Measurements from ENCODE around the gene DHTKD1. TPM values are rescaled to one million over a fixed set of nuclear protein-coding genes. Genes with fewer than 3 reads are reported as not detected.

DHTKD1 gene
- 8.1 and 18.7 TPM in 2 replicates for total RNA-seq (2014; rRNA removed)
- Bru-seq, nascent RNA, result percentile 53 among the genes with signal in this experiment
- percentile 57 among the genes with signal in this experiment for BruChase-seq, experiment 1, labeled RNA remaining after a 6-hour chase
- BruChase-seq, experiment 2, labeled RNA remaining after a 2-hour chase, result percentile 50 among the genes with signal in this experiment
- long read RNA-seq, full-length matches to known transcripts, result 10 of 24 reads
- long read RNA-seq, partial matches to known transcripts, result 5 of 24 reads
- long read RNA-seq, other reads (novel, unspliced or antisense), result 9 of 24 reads

GRCh38 chr10:12068449-12069269, at the start of gene DHTKD1:
TSS of gene DHTKD1 (plus strand) at chr10:12068954. CDS start at chr10:12069034, 80 bp downstream.
- H3F3A ChIP-seq (ENCODE audit: low read length, unreplicated experiment), result no peaks in the 10 kb centered on the region
- ATAC-seq, result peak; percentile 98
- CTCF ChIA-PET, result interaction anchor here (0.6 kb wide), 1 partner anchor 286 kb away, joined by 7 read pairs; no protein-coding TSS in a partner anchor
- H3K9ac ChIP-seq (ENCODE audit: low read length), result peak within 1 kb of the TSS; percentile 93
- DNase-seq, result peak; percentile 92
- H3K36me3 ChIP-seq (ENCODE audit: low read depth, low read length), result no peaks in the 10 kb centered on the region
- H3K9me3 ChIP-seq (ENCODE audit: low read length), result no peaks in the 10 kb centered on the region
- intact Hi-C loops (cut with micrococcal nuclease), result no loop called here
- no peak within 1 kb of the TSS for H3K27ac ChIP-seq (ENCODE audit: low read length)
- peaks cover 16% of the 10 kb centered on the region for H3K79me2 ChIP-seq (ENCODE audit: low read length)
- peaks cover 7% of the 10 kb centered on the region; the same call in 1 of the 2 replicates for H3K4me1 ChIP-seq (ENCODE audit: insufficient read depth, low read length)
- H2AFZ ChIP-seq (ENCODE audit: low read length), result peak within 1 kb of the TSS; percentile 63
- no TSS peak for BruUV-seq (replicated peaks)
- TF ChIP-seq CTCF (conservative IDR thresholded peaks at IDR 0.05; ENCODE audit: low read depth, low read length), result no peak
- TF ChIP-seq EZH2phosphoT487 (IDR thresholded peaks at IDR 0.05; ENCODE audit: borderline replicate concordance, low read length), result no peak
- TF ChIP-seq EZH2 (IDR thresholded peaks at IDR 0.05; ENCODE audit: low read length, unreplicated experiment), result no peak
- H3K4me3 ChIP-seq (ENCODE audit: low read length), result peak within 1 kb of the TSS; percentile 78
- H3K9me2 ChIP-seq (replicated peaks; ENCODE audit: low read length), result no peaks in the 10 kb centered on the region
- no peaks in the 10 kb centered on the region for H3K27me3 ChIP-seq (ENCODE audit: low read length)
- POLR2A ChIA-PET (ENCODE audit: unreplicated experiment), result interaction anchor here (0.5 kb wide), 1 partner anchor 59 kb away, joined by 3 read pairs; no protein-coding TSS in a partner anchor
- no peaks in the 10 kb centered on the region for H4K20me1 ChIP-seq (ENCODE audit: low read length)
- peak within 1 kb of the TSS; percentile 77 for H3K4me2 ChIP-seq (ENCODE audit: low read length)

- no peak overlapping the region for H3K4me2 ChIP-seq (ENCODE audit: low read length)
- no peaks in the 10 kb centered on the region for H3K4me1 ChIP-seq (ENCODE audit: insufficient read depth, low read length)
- H4K20me1 ChIP-seq (ENCODE audit: low read length), result no peaks in the 10 kb centered on the region
- H3K9me2 ChIP-seq (replicated peaks; ENCODE audit: low read length), result no peaks in the 10 kb centered on the region
- H3K9me3 ChIP-seq (ENCODE audit: low read length), result no peaks in the 10 kb centered on the region
- no peaks in the 10 kb centered on the region for H3K36me3 ChIP-seq (ENCODE audit: low read depth, low read length)
- peaks cover 19% of the 10 kb centered on the region; the same call in 1 of the 2 replicates for H3K79me2 ChIP-seq (ENCODE audit: low read length)
- H3K27me3 ChIP-seq (ENCODE audit: low read length), result no peaks in the 10 kb centered on the region
- ChIA-PET CTCF (no interaction called here), POLR2A (ENCODE audit: unreplicated experiment) (no interaction called here)
- intact Hi-C loops (cut with micrococcal nuclease), result no loop called here
- no peak overlapping the region for H2AFZ ChIP-seq (ENCODE audit: low read length)
- no TSS peak for BruUV-seq (replicated peaks)
- DNase-seq, result no peak
- TF ChIP-seq EZH2 (IDR thresholded peaks at IDR 0.05; ENCODE audit: low read length, unreplicated experiment) (no peak), CTCF (conservative IDR thresholded peaks at IDR 0.05; ENCODE audit: low read depth, low read length) (no peak), EZH2phosphoT487 (IDR thresholded peaks at IDR 0.05; ENCODE audit: borderline replicate concordance, low read length) (no peak)
- no peak for ATAC-seq
- no peak overlapping the region for H3K9ac ChIP-seq (ENCODE audit: low read length)
- H3K27ac ChIP-seq (ENCODE audit: low read length), result no peak overlapping the region
- H3F3A ChIP-seq (ENCODE audit: low read length, unreplicated experiment), result no peaks in the 10 kb centered on the region
- no peak overlapping the region for H3K4me3 ChIP-seq (ENCODE audit: low read length)
These were observed 49.3 kb upstream of the DHTKD1 start for GRCh38 chr10:12019283-12019971.
